ENCODE results near the gene N4BP3. TPM values are rescaled to one million over a fixed set of nuclear protein-coding genes. Genes with fewer than 3 reads are reported as not detected.

N4BP3 gene
- 1.8 TPM for total RNA-seq
- long read RNA-seq, full-length matches to known transcripts, result 4 of 8 reads
- long read RNA-seq, partial matches to known transcripts, result 2 of 8 reads
- long read RNA-seq, other reads (novel, unspliced or antisense), result 2 of 8 reads

- Histone ChIP-seq H3K27ac (replicated peaks) (peak within 1 kb of the TSS; percentile 90), H3K4me3 (peak within 1 kb of the TSS; percentile 72), H3K4me1 (peaks cover 45% of the 10 kb centered on the region), H3K36me3 (no peaks in the 10 kb centered on the region), H3K9me3 (replicated peaks) (peaks cover 6% of the 10 kb centered on the region), H3K27me3 (ENCODE audit: low read depth) (peaks cover 74% of the 10 kb centered on the region)
- intact Hi-C loops (cut with micrococcal nuclease), result no loop called here
- no peak for TF ChIP-seq CTCF (IDR thresholded peaks at IDR 0.05; ENCODE audit: borderline replicate concordance)
- DNase-seq, result no peak
Observed at GRCh38 chr5:178113141-178113787, at the start of gene N4BP3. Gene N4BP3 (plus strand): TSS chr5:178113532. CDS start chr5:178119584, 6,052 bp downstream.

- no peak for TF ChIP-seq CTCF (IDR thresholded peaks at IDR 0.05; ENCODE audit: borderline replicate concordance)
- no peak overlapping the region for H3K27ac ChIP-seq (replicated peaks)
- H3K27me3 ChIP-seq (ENCODE audit: low read depth), result peaks cover 62% of the 10 kb centered on the region
- H3K4me1 ChIP-seq, result no peaks in the 10 kb centered on the region
- intact Hi-C loops (cut with micrococcal nuclease), result no loop called here
- no peaks in the 10 kb centered on the region for H3K9me3 ChIP-seq (replicated peaks)
- no peaks in the 10 kb centered on the region for H3K36me3 ChIP-seq
- H3K4me3 ChIP-seq, result no peak overlapping the region
- no peak for DNase-seq
Observed at GRCh38 chr5:178067755-178068154, 45.6 kb upstream of the N4BP3 start.

GRCh38 chr5:178068293-178068692 lies 45.0 kb upstream of the N4BP3 start:
- Histone ChIP-seq H3K4me1 (no peaks in the 10 kb centered on the region), H3K27ac (replicated peaks) (no peak overlapping the region), H3K9me3 (replicated peaks) (no peaks in the 10 kb centered on the region), H3K4me3 (no peak overlapping the region), H3K27me3 (ENCODE audit: low read depth) (peaks cover 66% of the 10 kb centered on the region), H3K36me3 (no peaks in the 10 kb centered on the region)
- intact Hi-C loops (cut with micrococcal nuclease), result no loop called here
- no peak for TF ChIP-seq CTCF (IDR thresholded peaks at IDR 0.05; ENCODE audit: borderline replicate concordance)
- DNase-seq, result no peak

GRCh38 chr5:178069909-178070308 lies 43.4 kb upstream of the N4BP3 start:
- TF ChIP-seq CTCF (IDR thresholded peaks at IDR 0.05; ENCODE audit: borderline replicate concordance), result peak; percentile 33
- Histone ChIP-seq H3K4me1 (no peaks in the 10 kb centered on the region), H3K36me3 (no peaks in the 10 kb centered on the region), H3K27ac (replicated peaks) (no peak overlapping the region), H3K9me3 (replicated peaks) (no peaks in the 10 kb centered on the region), H3K4me3 (no peak overlapping the region), H3K27me3 (ENCODE audit: low read depth) (peaks cover 78% of the 10 kb centered on the region)
- intact Hi-C loops (cut with micrococcal nuclease), result no loop called here
- no peak for DNase-seq

- Histone ChIP-seq H3K27me3 (ENCODE audit: low read depth) (peaks cover 85% of the 10 kb centered on the region), H3K4me1 (peaks cover 4% of the 10 kb centered on the region), H3K36me3 (no peaks in the 10 kb centered on the region), H3K9me3 (replicated peaks) (no peaks in the 10 kb centered on the region), H3K4me3 (no peak overlapping the region), H3K27ac (replicated peaks) (no peak overlapping the region)
- no peak for DNase-seq
- no peak for TF ChIP-seq CTCF (IDR thresholded peaks at IDR 0.05; ENCODE audit: borderline replicate concordance)
- intact Hi-C loops (cut with micrococcal nuclease), result no loop called here
Observed at GRCh38 chr5:178071108-178071507, 42.2 kb upstream of the N4BP3 start.
